Measurements from ENCODE around the gene ARGFX.
"Not testable (repeated sequence)": the region's sequence is repeated elsewhere in the genome, so short reads cannot be mapped to it uniquely, and the experiment has no call there.

The ARGFX gene

DNA sequence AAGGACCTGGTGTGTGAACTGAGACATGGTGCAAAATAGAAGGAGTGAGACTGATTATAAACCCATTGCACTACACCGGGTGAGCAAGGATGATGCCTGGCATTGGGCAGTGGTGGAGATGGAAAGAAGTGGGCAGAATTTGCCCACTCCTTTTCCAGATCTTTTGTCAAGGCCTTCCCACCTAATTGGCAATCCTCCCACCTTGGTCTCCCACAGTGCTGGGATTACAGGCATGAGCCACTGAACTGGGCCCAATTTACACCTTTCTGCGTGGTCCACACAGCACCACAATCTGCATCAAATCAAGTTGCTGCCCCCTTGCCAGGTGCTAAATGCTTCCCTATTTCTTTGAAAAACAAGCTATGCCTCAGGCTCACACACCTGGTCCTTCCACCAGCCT, 30.8 kb downstream of the ARGFX start:
- no peak for DNase-seq (ENCODE audit: low read depth in 4 of 4, low spot score in 1 of 4)

DNA sequence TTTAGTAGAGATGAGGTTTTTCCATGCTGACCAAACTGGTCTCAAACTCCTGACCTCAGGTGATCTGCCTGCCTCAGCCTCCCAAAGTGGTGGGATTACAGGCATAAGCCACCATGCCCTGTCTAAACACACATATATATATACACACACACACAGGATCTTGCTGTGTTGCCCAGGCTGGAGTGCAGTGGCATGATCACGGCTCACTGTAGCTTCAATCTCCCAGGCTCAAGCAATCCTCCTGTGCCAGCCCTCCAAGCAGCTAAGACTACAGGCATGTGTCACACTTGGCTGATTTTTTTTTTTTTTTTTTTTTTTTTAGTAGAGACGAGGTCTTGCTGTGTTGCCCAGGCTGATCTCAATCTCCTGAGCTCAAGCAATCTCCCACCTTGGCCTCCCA, 32.2 kb downstream of the ARGFX start:
- DNase-seq (ENCODE audit: low read depth in 4 of 4, low spot score in 1 of 4): not testable (repeated sequence)

DNA sequence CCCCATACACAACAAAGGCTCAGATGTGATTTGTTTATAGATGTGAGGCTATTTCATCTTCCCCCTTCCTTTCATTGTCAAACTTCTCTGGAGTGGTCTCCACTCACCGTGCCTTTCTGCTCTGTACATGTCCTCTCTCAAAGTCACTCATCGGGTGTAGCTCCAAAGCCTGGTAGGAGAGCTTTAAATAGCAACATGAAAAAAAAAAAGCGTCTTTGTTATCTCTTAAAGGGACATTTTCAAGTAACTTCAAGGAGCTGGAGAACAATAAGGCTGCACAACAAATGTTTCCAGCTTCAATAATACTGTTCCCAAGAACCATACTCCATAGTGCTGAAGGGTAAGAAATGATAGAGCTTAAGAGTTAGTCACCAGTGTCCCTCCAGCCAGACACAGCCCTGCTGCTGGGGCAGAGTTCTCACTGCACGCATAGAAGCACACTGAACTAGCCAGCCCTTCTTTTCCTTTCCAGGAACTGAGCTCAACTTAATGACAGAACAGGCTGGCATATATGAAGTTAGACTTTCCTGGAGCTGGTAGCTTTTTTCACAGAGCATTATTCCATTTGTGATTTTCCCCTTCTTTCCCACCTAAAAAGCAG, 33.6 kb downstream of the ARGFX start:
- no peak for DNase-seq (ENCODE audit: low read depth in 4 of 4, low spot score in 1 of 4)

DNA sequence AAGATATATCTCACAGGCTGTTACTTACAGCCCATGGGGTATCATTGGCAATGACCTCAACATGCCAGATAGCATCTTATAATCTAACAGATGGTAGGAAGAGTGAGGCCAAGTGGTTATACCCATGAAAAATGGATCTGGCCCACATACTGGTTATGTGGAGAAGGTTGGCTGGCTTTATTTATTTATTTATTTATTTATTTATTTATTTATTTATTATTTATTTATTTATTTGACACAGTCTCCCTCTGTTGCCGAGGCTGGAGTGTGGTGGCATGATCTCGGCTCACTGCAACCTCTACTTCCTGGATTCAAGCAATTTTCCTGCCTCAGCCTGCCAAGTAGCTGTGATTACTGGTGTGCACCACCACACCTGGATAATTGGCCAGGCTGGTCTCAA, 37.0 kb downstream of the ARGFX start:
- DNase-seq (ENCODE audit: low read depth in 4 of 4, low spot score in 1 of 4): no peak

DNA sequence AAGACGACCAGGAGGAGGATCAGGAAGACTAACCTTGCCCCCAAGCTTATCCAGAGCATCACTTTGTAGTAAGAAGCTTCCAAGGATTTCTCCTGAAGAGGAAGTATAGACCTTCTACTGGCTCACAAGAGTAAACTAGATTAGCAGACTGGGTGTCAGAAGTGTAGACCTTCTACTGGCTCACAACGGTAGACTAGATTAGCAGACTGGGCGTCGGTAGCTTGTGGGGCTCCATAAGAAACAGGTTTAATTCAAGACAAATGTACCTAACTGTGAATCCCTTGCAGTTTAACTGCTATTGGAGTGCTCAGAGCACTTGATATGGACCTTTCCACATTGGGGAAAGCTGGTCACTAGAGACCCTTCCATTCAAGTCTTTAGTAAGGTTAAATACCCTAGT, 38.4 kb downstream of the ARGFX start:
- no peak for DNase-seq (ENCODE audit: low read depth in 4 of 4, low spot score in 1 of 4)

All from stimulated activated CD4-positive, alpha-beta T cell treated with anti-CD3 and anti-CD28 coated beads, Interleukin-1b, Interleukin-23, amount 100 ng/mL, for 24 hours (primary cell).